ENCODE results near the gene MEIS2. TPM values are rescaled to one million over a fixed set of nuclear protein-coding genes. Genes with fewer than 3 reads are reported as not detected.

MEIS2 gene
- total RNA-seq, 1 donor from 2014 or later = not detected

DNA sequence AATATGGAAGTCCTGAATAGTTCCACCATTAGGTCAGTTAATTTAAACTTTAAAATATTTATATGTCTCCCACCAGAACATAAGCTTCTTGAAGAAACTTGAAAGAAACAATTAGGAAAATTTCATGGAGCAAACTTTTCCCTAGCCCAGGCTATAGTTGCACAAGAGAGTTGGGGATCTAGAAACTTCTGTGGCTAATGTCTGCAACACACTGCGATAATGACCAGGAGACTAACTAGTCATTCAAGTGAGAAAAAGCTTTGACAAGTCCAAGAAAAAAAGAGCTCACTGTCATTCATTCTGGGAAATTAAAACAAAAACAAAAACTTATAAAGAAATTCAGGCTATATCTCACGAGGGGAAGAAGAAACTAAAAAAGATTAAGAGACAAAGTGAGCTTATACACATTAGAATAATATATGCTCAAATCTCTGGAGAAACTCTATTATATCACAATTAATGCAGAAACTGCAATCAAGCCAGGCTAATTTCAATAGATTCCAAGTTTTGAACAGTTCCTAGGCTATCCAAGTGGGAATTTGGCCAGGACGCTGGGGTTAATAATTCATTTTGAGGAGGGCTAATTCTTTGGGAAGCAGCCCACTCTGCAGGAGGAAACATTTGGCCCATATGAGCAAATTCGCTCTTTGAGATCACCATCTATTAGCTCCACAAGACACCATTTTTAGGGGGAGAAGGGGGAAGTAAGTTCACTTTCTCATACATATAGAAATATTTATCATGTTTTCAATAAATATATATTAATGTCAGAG, 134.6 kb downstream of the MEIS2 start:
- intact Hi-C loops (cut with micrococcal nuclease) = no loop called here

DNA sequence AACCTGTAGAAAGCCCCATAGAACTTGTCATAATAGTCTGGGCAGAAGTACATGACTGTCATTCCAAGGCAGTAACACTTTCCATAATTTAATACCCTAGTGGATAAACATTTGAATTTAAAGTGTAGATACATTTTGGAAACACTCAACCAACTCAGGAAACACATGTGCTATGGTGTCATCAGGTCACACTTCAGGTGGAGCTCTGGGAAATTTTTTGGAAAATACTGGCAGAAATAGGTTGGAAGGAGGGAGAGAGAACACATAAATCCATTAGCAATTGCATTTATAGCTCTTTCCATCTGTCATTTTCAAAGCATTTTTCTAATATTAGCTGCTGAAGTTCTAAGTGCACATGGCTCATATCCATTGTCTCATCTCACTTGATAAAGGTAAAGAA, 135.7 kb downstream of the MEIS2 start:
- intact Hi-C loops (cut with micrococcal nuclease) = no loop called here

DNA sequence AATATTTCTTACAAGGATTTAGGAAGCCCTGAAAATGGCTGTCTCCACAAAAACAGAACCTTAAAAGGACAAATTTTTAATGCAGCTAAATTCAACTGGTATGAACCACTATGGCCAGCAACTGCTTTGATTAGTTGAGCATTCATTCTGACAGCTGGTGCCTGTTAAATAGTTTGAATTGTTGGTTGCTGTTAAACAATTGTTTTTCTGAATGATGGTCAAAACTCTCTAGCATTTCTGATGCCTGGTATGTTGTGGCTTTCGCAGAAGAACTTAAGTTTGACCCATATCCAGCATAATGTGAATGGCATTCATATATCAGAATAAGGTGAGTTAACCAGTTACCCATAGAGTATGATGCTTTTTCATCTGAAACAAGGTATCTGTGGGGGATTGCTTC, 138.4 kb downstream of the MEIS2 start:
- intact Hi-C loops (cut with micrococcal nuclease) = no loop called here

DNA sequence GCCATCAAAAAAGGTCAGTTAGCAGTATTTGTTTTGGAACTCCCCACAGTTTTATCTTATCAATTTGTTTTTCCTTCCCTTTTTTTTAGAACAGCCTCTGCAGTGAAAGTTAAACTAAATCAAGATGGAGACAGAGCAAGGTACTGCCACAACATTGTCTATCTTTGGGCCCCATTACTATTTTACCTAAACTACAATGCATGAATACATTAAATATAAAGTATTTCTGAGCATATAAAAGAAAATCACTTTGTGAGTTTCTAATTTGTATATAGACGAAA, 139.5 kb downstream of the MEIS2 start:
- intact Hi-C loops (cut with micrococcal nuclease) = no loop called here

DNA sequence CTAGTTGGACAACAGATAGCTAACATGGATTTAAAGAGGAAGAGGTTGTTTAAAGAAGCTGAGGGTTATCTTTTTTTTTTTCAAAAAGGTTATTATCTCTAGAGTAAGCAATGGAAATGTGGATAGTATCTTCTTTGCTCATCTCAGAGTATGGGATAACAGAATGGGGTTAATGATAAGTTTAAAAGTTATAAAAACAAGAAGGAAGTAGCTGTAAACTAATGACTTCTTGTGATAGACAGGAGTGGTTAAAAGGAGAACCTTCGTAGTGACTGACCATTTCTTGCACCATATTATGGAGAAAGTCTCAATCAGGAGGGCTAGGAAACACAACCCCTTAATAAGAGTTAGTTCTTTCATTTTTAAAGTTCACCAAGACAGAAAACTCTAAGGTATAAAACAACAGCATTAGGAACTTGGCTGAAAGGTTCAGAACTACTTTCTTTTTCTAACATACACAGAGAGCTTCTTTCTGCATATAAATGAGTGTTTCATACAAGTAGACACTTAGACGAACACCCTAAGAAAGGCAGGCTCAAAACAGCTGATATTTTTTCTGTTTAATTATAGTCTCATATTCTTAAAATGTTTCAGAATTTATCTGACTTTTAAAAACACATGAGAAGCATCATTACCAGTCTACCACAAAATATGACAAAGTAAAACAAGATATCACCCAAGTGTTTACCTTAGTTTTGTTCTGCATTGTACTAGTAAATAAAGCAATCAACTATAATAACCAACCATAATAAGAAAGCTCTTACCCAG, 140.0 kb downstream of the MEIS2 start:
- intact Hi-C loops (cut with micrococcal nuclease) = no loop called here

DNA sequence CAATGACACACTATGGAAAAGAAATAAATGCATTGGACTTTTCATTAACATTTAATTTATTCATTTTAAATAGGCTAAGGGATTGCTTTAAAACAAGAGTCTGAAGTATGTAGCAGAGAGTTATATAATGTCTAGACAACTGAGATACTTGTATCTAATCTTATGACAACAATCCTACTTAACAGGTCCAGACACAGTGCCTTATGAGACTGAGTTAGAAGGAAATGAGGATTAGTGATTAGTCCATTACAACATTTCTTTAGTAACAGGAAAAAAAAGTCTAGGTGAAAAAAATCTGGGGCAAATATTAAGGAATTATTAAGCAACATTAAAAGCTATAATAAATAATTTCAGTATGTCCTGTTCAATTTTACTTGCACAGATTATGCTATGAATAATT, 140.6 kb downstream of the MEIS2 start:
- intact Hi-C loops (cut with micrococcal nuclease) = no loop called here

DNA sequence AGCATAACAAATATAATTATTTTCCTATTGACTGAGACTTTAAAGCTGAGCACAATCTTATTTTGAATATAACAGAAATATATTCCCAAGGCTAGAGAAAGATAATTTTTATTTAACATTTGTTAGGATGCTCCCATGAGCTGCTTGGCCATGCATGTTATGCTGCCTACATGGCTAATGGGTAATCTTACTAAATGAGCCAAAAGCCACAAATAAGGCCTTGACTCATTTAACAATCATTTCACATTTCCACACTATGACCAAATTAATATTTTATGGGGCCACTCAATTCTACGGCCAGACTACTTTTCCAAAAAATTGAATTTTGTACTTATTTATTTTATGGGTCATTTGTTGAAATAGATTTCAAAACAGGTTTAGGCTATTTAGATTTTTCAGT, 141.7 kb downstream of the MEIS2 start:
- intact Hi-C loops (cut with micrococcal nuclease) = no loop called here

DNA sequence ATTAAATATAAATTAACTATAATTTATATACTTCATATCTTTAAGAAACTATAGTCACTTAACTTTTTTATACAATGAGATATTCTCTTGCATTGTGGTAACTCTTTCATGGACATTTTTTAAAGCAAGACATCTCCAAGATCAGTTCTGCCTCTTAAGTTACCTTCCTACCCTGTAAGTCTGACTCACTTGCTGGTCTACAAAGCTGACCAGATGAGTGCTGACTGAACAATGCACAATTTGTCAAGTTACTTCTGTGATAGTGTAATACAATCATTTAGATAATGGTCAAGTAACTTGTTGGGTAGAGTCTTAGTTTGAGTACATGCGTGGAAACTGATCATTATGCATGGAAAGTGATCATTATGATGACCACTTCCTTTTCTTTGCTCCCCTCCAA, 145.9 kb downstream of the MEIS2 start:
- intact Hi-C loops (cut with micrococcal nuclease) = no loop called here

DNA sequence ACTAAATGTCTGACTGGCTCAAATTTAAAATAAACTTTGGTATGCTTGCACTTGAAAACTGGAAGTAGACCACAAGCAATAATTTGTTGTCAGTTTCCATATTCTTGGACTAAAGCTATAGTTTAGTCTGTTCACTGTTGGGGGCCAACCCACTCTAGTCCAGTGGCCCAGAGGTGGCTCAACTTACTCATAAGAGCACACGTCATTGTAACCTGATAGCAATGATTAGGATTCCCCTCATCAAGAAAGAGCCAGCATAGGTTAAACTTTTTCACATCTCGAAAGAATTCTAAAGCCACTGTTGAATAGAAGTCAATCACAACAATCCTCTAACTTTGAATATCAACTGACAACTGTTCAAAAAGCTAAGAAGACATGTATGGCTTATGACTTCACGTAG, 147.0 kb downstream of the MEIS2 start:
- intact Hi-C loops (cut with micrococcal nuclease) = no loop called here

DNA sequence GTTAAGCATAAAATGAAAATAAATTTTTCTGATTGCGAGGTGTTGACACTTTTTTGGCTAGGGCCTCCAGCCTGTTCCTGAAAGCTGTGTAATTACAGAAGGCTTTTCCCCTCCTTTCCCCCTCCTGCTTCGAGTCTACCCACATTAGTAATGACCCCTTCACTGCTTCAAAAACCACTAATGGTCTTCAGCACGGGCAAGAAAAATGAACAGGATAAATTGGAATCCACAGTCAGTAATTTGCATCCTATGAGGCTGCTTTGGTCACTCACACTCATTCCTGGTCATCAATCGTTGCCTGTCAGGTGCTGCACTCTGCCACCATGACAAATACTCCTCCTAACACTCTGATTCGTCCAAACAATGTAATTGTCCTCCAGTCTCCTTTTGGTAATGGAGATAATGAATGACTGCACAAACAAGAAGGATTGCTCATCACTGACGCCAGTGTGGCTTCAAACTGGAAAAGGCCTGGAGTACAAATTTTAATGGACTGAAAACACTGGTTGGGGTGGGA, 148.6 kb downstream of the MEIS2 start:
- intact Hi-C loops (cut with micrococcal nuclease) = no loop called here

DNA sequence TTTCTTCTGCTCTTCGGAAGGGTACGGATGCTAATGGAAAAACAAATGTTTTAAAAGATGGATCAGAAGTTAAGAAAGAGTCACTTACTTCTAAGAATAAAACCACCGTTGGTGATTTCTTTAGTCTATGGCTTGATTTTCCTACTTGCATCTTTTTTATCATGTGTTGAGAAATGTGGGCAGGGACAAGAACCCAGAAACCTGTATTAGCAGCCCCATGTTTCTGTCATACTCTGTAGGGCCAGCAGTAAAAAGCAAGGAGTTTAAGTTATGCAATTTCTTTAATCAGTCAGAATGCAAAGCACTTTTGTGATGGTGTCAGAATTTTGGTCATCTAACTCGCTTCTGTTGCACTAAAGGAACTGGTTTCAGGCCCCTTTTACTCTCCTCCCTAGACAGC, 150.0 kb downstream of the MEIS2 start:
- intact Hi-C loops (cut with micrococcal nuclease) = no loop called here

DNA sequence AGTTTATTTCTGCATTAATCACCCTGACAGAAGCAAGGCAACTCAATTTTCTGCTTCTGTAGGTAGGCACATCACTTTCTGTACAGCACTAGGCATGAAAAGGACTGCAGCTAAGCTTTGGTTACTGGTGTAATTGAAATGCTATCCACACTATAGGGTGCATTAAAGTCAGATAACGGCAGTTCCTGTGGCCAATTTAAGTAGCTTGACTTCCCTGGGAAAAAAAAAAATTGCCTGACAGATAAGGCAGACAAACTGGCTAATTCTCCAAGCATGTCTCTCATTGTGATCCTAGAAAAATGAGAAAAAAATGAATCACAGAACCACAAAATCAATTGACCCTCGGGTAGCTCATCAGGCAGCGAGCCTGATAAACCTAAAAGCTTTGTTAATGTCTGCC, 151.4 kb downstream of the MEIS2 start:
- intact Hi-C loops (cut with micrococcal nuclease) = no loop called here

DNA sequence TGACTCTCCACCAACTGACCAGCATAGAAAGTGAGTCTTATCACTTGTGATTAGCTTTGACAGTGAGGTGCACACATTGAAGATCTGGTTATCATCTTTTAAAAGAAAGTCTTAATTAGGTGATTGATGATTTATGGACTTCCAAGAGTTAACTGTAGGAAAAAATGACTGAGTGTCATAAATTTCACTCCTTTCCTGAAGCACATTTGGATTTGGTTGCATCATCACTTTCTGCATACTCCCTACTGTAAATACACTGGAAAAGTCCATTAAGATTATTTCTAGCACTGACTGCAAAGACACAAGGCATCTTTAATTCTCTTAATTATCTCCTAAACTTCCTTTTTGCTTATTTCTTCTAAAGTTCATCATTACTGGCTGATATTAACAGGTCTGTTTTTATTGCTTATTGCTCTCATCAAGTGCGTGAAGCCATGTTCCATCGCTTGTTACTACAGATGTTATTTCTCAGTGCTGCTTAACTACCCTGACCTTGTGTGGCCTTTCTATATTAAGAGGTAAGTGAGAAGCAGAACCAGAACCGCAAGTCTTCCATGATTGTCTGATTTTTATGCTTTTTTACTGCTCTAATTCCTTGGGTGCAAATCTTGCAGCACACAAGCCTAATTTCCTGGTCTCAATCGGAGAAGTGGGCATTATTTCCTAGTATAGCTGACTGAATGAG, 153.2 kb downstream of the MEIS2 start:
- intact Hi-C loops (cut with micrococcal nuclease) = no loop called here

DNA sequence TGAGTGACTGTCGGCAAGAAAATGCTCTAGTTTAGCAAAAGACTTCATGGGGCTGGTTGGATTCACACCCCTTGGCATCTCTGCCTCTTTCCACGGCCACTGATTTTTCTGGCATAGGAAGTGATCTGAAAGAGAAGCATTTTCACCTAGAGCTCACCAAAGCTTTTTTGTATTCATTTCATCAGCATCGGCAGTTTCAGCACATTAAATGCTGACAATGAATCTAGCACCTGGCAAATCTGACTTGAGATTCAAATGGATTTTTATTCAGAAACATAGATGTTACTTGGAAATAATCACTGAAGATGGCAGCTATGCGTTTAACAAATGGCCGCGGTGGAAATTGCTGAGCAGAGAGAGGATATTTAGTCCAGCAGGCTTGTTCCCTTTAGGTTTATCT, 155.9 kb downstream of the MEIS2 start:
- intact Hi-C loops (cut with micrococcal nuclease) = no loop called here

DNA sequence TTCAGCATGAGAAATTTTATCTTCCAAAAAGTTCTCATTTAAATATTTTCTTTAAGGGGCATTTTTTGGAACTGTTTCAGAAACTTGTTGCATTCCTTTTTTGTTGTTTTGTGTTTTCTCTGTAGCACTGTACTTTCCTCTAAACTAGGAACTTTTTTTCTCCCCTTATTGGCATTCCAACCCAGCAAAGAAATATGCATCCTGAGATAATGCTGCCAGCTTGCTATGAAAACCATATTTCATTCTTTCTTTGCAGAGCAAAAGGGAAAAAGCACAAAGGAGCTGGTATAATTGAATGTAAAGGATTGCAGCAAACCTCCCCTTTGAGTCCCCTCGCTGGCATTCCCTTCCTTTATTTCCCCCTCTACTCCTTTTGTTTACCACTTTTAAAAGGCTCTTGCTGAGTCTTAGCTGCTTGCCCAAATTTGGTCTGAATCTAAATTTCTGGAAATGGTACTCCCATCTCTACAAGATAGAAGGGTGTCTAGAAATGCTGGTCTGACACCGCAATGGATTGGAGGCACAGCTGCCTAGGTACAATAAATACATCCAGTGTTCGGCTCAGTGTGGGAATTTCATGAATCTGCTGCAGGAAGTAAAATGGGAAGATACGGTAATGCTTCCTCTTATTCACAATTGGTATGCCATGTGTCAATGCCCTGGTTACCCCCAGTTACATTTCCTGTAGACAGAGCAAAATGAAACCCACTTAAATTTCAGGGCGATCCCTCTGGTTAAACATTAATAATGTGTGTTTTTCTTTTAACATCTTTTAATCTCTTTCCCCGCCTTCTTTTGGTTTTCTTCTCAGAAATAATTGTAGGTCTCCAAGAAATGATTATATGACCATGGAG, 156.6 kb downstream of the MEIS2 start:
- intact Hi-C loops (cut with micrococcal nuclease) = no loop called here

DNA sequence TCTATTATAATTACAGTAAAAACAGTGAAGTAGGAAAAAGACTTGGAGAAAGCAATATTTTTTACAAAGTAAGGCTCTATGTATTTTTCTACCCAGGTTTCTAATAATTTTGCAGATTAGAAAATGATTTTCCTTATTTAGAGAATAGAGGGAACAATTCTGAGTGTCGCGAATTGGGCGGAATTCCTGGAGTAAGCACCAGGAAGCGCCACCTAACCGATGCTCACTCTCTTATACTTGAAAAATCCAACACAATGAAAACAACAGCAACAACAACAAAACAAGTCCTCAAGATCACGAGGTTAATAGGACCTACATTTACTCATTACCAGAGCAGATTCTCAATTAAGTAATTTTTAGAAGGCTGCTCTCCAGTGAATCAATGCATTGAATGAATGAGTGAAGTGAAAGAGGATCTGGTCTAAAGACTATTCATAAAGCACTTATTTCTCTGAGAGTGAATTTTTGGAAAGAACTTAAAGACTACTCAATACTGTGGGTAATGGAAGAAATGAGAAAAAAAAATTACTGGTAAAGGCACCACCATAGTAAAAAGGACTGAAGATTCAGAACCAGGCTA, 158.0 kb downstream of the MEIS2 start:
- intact Hi-C loops (cut with micrococcal nuclease) = no loop called here

DNA sequence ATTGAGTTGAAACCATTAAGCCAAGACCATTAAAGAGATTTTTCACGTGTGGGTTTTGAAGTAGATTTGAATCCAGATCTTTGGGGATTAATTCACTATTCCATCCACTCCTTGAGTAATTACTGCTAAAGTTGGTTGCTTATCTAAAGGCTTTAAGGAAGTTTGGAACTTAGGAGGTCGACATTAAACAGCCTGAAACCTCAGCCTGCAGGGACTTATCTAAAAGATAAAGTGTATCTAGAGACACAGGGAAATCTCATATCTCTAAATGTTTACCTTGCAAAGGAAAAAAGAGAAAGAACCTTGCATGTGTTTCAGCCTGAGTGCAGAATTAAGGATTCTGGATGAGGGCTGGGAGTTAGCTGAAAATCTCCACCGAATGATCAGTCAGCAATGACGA, 158.6 kb downstream of the MEIS2 start:
- intact Hi-C loops (cut with micrococcal nuclease) = no loop called here

DNA sequence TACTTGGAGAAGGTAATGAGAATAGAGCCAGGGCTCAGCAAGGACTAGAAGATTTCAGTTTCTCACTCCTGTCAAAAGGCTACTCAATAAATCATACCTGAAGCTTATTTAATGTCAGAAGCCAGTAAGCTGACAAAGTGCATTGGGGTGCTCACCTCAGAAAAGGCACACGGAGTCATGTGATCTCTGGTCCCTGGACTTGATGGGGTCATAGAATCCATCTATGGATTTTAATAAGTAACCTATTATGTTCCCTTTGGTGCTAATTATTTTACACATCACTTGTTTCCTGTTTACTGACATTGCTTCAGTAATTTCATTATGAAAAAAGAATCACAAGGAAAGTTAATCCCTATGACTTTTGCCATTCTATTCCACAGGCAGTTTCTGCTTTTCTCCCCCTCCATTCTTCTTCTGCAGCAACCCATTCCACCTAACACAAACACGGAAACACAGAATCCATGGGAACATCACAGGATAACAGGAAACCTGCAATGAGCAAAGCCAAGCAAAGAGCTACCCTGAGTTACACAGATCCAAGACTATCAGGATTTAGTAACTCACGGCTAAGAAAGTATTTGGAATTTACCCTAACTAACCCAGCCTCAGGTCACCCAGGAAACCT, 159.6 kb downstream of the MEIS2 start:
- intact Hi-C loops (cut with micrococcal nuclease) = no loop called here

DNA sequence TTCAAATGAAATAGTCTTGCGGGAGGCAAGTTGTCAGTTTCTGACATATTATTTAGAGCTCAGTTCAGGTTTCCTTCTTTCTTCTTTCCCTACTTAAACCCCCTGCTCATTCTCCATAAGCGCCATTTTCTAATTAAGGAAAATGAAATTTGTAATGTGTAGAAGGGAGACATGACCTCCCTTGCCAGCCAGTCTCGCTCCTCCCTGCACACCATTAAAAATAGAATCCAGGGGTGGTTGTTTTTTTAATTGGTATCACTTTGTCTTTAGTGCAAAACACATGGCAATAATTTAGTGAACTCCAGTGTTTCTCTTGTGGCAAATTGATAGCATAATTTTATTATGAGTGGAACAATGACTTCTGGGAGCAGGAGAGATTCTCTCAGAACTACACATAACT, 160.1 kb downstream of the MEIS2 start:
- intact Hi-C loops (cut with micrococcal nuclease) = no loop called here

DNA sequence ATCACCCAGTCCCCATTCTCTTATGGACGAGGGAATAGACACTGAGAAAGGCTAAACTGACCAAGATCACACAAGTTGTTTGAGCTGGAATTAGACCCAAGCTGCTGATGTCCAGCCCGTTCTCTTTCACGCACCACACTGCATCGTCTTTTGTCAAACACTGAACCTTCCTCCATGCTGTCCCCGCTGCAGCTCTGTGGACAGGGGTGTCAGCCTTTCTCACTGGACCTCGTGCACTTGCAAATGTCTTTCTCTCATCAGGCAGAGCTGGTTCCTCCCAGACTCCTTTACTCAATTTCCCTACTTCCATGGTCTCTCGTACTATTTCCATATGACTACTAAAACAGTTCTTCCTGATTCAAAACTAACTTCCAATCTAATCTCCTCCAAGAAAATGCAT, 161.6 kb downstream of the MEIS2 start:
- intact Hi-C loops (cut with micrococcal nuclease) = no loop called here

DNA sequence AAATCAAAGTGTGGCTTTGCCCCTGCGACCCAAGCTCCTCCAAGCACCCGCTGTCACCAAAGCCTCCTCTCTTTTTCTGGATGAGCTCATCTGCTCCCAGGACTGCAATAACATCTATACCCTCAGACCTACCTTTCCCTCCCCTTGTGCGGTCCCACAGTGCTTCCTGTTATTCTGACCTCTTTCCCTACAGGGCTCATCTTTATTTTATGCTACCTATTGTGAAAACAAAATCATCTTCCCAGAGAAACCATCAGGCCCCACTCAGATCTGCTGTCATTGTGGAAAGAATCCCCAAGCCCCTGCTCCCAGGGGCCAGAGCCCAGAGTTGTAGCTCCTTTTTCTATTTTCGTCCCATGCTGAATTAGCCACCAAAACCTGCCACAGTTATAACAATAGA, 162.2 kb downstream of the MEIS2 start:
- intact Hi-C loops (cut with micrococcal nuclease) = no loop called here

Measured in T-helper 2 cell treated with Interferon-gamma antibody and Interleukin-4, amounts not matched to agents 100 ng/mL and 5 ng/mL, for 36 hours (primary cell).